ENCODE data around the gene XIRP2.
"Not testable (repeated sequence)": the region's sequence is repeated elsewhere in the genome, so short reads cannot be mapped to it uniquely, and the experiment has no call there.

XIRP2 gene

GRCh38 chr2:167049659-167050058 is 161.4 kb downstream of the XIRP2 start:
- TF ChIP-seq CTCF (IDR thresholded peaks at IDR 0.05; ENCODE audit: insufficient read depth, low read length, poor library complexity, severe bottlenecking), result no peak
- H3K27me3 ChIP-seq (replicated peaks; ENCODE audit: control insufficient read depth, insufficient read depth, low read length), result no peaks in the 10 kb centered on the region
- DNase-seq (ENCODE audit: extremely low read depth, insufficient read length), result no peak
- H3K36me3 ChIP-seq (ENCODE audit: control insufficient read depth, insufficient read depth, low read length), result no peaks in the 10 kb centered on the region
- no peak overlapping the region for H3K4me3 ChIP-seq (replicated peaks; ENCODE audit: low read depth, low read length)

- TF ChIP-seq CTCF (IDR thresholded peaks at IDR 0.05; ENCODE audit: insufficient read depth, low read length, poor library complexity, severe bottlenecking), result no peak
- no peak overlapping the region for H3K4me3 ChIP-seq (replicated peaks; ENCODE audit: low read depth, low read length)
- no peak for DNase-seq (ENCODE audit: extremely low read depth, insufficient read length)
- H3K36me3 ChIP-seq (ENCODE audit: control insufficient read depth, insufficient read depth, low read length), result no peaks in the 10 kb centered on the region
- no peaks in the 10 kb centered on the region for H3K27me3 ChIP-seq (replicated peaks; ENCODE audit: control insufficient read depth, insufficient read depth, low read length)
Observed at GRCh38 chr2:167052825-167053224, 164.5 kb downstream of the XIRP2 start.

GRCh38 chr2:167054881-167055280 is 166.6 kb downstream of the XIRP2 start:
- DNase-seq (ENCODE audit: extremely low read depth, insufficient read length), result no peak

GRCh38 chr2:167057446-167057845 is 169.2 kb downstream of the XIRP2 start:
- no peak for TF ChIP-seq CTCF (IDR thresholded peaks at IDR 0.05; ENCODE audit: insufficient read depth, low read length, poor library complexity, severe bottlenecking)
- Histone ChIP-seq H3K36me3 (ENCODE audit: control insufficient read depth, insufficient read depth, low read length) (no peaks in the 10 kb centered on the region), H3K4me3 (replicated peaks; ENCODE audit: low read depth, low read length) (no peak overlapping the region), H3K27me3 (replicated peaks; ENCODE audit: control insufficient read depth, insufficient read depth, low read length) (no peaks in the 10 kb centered on the region)
- no peak for DNase-seq (ENCODE audit: extremely low read depth, insufficient read length)

More at GRCh38 chr2:167054881-167055280, 166.6 kb downstream of the XIRP2 start:
- no peaks in the 10 kb centered on the region for H3K36me3 ChIP-seq (ENCODE audit: control insufficient read depth, insufficient read depth, low read length)
- no peaks in the 10 kb centered on the region for H3K27me3 ChIP-seq (replicated peaks; ENCODE audit: control insufficient read depth, insufficient read depth, low read length)
- no peak overlapping the region for H3K4me3 ChIP-seq (replicated peaks; ENCODE audit: low read depth, low read length)
- TF ChIP-seq CTCF (IDR thresholded peaks at IDR 0.05; ENCODE audit: insufficient read depth, low read length, poor library complexity, severe bottlenecking), result no peak

GRCh38 chr2:167059173-167059572 is 170.9 kb downstream of the XIRP2 start:
- DNase-seq (ENCODE audit: extremely low read depth, insufficient read length), result no peak
- TF ChIP-seq CTCF (IDR thresholded peaks at IDR 0.05; ENCODE audit: insufficient read depth, low read length, poor library complexity, severe bottlenecking), result no peak
- Histone ChIP-seq H3K27me3 (replicated peaks; ENCODE audit: control insufficient read depth, insufficient read depth, low read length) (no peaks in the 10 kb centered on the region), H3K4me3 (replicated peaks; ENCODE audit: low read depth, low read length) (no peak overlapping the region), H3K36me3 (ENCODE audit: control insufficient read depth, insufficient read depth, low read length) (no peaks in the 10 kb centered on the region)

GRCh38 chr2:167069855-167070254 is 181.6 kb downstream of the XIRP2 start:
- Histone ChIP-seq H3K4me3 (replicated peaks; ENCODE audit: low read depth, low read length) (no peak overlapping the region), H3K36me3 (ENCODE audit: control insufficient read depth, insufficient read depth, low read length) (no peaks in the 10 kb centered on the region), H3K27me3 (replicated peaks; ENCODE audit: control insufficient read depth, insufficient read depth, low read length) (no peaks in the 10 kb centered on the region)
- no peak for DNase-seq (ENCODE audit: extremely low read depth, insufficient read length)
- TF ChIP-seq CTCF (IDR thresholded peaks at IDR 0.05; ENCODE audit: insufficient read depth, low read length, poor library complexity, severe bottlenecking), result no peak

GRCh38 chr2:167075708-167076107 is 187.4 kb downstream of the XIRP2 start:
- not testable (repeated sequence) for H3K4me3 ChIP-seq (replicated peaks; ENCODE audit: low read depth, low read length); H3K27me3 ChIP-seq (replicated peaks; ENCODE audit: control insufficient read depth, insufficient read depth, low read length); H3K36me3 ChIP-seq (ENCODE audit: control insufficient read depth, insufficient read depth, low read length); DNase-seq (ENCODE audit: extremely low read depth, insufficient read length)

GRCh38 chr2:167098931-167099330 is 210.7 kb downstream of the XIRP2 start:
- not testable (repeated sequence) for H3K4me3 ChIP-seq (replicated peaks; ENCODE audit: low read depth, low read length); H3K36me3 ChIP-seq (ENCODE audit: control insufficient read depth, insufficient read depth, low read length); DNase-seq (ENCODE audit: extremely low read depth, insufficient read length)

More at GRCh38 chr2:167098931-167099330, 210.7 kb downstream of the XIRP2 start:
- H3K27me3 ChIP-seq (replicated peaks; ENCODE audit: control insufficient read depth, insufficient read depth, low read length), result not testable (repeated sequence)
